Activated naive CD4-positive, alpha-beta T cell treated with anti-CD3 and anti-CD28 coated beads, Interleukin-2, amount 10 ng/mL, durations not matched to agents 7 days and 5 days (primary cell): ENCODE measurements around the gene OR5A2.
"Not testable (repeated sequence)": the region's sequence is repeated elsewhere in the genome, so short reads cannot be mapped to it uniquely, and the experiment has no call there.

Source experiments
- CTCF ChIA-PET: fragments of 350-600 bp; sonication (Branson Sonifier 250); formaldehyde crosslinking; loops from one replicate; lab custom pipeline; 2021; ENCODE audit warnings: antibody characterized with exemption; lab: Charles Lee
- DNase-seq: peaks from one replicate; pipeline ENCODE4 v3.0.0-alpha.2; 2020
- H3K27ac Mint-ChIP-seq: one replicate; pipeline ENCODE4 v1.8.0; 2021; ENCODE audit warnings: mild to moderate bottlenecking, moderate library complexity, mixed read lengths
- H3K27me3 Mint-ChIP-seq: one replicate; pipeline ENCODE4 v1.8.0; 2021; ENCODE audit warnings: mild to moderate bottlenecking, mixed read lengths
- H3K36me3 Mint-ChIP-seq: one replicate; pipeline ENCODE4 v1.8.0; 2021; ENCODE audit warnings: mixed read lengths
- H3K4me1 Mint-ChIP-seq: one replicate; pipeline ENCODE4 v1.8.0; 2021; ENCODE audit warnings: mixed read lengths
- H3K4me3 Mint-ChIP-seq: one replicate; pipeline ENCODE4 v1.8.0; 2021; ENCODE audit warnings: mild to moderate bottlenecking, moderate library complexity, mixed read lengths
- H3K9me3 Mint-ChIP-seq: one replicate; pipeline ENCODE4 v1.8.0; 2021; ENCODE audit warnings: mixed read lengths

Gene OR5A2

GRCh38 chr11:59418156-59418555, 8.1 kb downstream of the OR5A2 start:
- H3K27me3 Mint-ChIP-seq = peaks cover 14% of the 10 kb centered on the region
- no peak overlapping the region for H3K27ac Mint-ChIP-seq
- H3K4me3 Mint-ChIP-seq = no peak overlapping the region
- H3K9me3 Mint-ChIP-seq = no peaks in the 10 kb centered on the region
- peaks cover 22% of the 10 kb centered on the region for H3K4me1 Mint-ChIP-seq
- CTCF ChIA-PET = interaction anchor here (1.1 kb wide), 1 partner anchor 248 kb away, joined by 5 read pairs; no protein-coding TSS in a partner anchor
- H3K36me3 Mint-ChIP-seq = no peaks in the 10 kb centered on the region
- no peak for DNase-seq

GRCh38 chr11:59417023-59417422, 9.2 kb downstream of the OR5A2 start:
- Mint-ChIP-seq H3K27ac (no peak overlapping the region), H3K4me3 (no peak overlapping the region), H3K36me3 (no peaks in the 10 kb centered on the region), H3K4me1 (peaks cover 14% of the 10 kb centered on the region), H3K9me3 (no peaks in the 10 kb centered on the region), H3K27me3 (peaks cover 15% of the 10 kb centered on the region)
- DNase-seq = no peak
- CTCF ChIA-PET = no interaction called here

- H3K27ac Mint-ChIP-seq = no peak overlapping the region
- no peaks in the 10 kb centered on the region for H3K9me3 Mint-ChIP-seq
- peaks cover 15% of the 10 kb centered on the region for H3K27me3 Mint-ChIP-seq
- H3K36me3 Mint-ChIP-seq = no peaks in the 10 kb centered on the region
- H3K4me1 Mint-ChIP-seq = peaks cover 14% of the 10 kb centered on the region
- no peak overlapping the region for H3K4me3 Mint-ChIP-seq
- CTCF ChIA-PET = no interaction called here
- no peak for DNase-seq
Observed at GRCh38 chr11:59416613-59417012, 9.6 kb downstream of the OR5A2 start.

GRCh38 chr11:59415111-59415510, 11.1 kb downstream of the OR5A2 start:
- Mint-ChIP-seq H3K9me3 (peaks cover 3% of the 10 kb centered on the region), H3K27ac (no peak overlapping the region), H3K4me3 (no peak overlapping the region), H3K4me1 (peaks cover 14% of the 10 kb centered on the region), H3K27me3 (peaks cover 15% of the 10 kb centered on the region), H3K36me3 (peaks cover 1% of the 10 kb centered on the region)
- CTCF ChIA-PET = no interaction called here
- no peak for DNase-seq

- Mint-ChIP-seq H3K4me3 (no peak overlapping the region), H3K27me3 (peaks cover 15% of the 10 kb centered on the region), H3K36me3 (peaks cover 1% of the 10 kb centered on the region), H3K9me3 (peaks cover 3% of the 10 kb centered on the region), H3K27ac (no peak overlapping the region), H3K4me1 (peaks cover 14% of the 10 kb centered on the region)
- no peak for DNase-seq
- CTCF ChIA-PET = no interaction called here
Observed at GRCh38 chr11:59413646-59414045, 12.6 kb downstream of the OR5A2 start.

GRCh38 chr11:59403546-59403945, 22.7 kb downstream of the OR5A2 start:
- H3K9me3 Mint-ChIP-seq = peaks cover 15% of the 10 kb centered on the region
- no peak overlapping the region for H3K27ac Mint-ChIP-seq
- CTCF ChIA-PET = no interaction called here
- H3K4me1 Mint-ChIP-seq = no peaks in the 10 kb centered on the region
- H3K36me3 Mint-ChIP-seq = no peaks in the 10 kb centered on the region
- DNase-seq = no peak
- no peaks in the 10 kb centered on the region for H3K27me3 Mint-ChIP-seq
- H3K4me3 Mint-ChIP-seq = no peak overlapping the region

- Mint-ChIP-seq H3K9me3 (peaks cover 15% of the 10 kb centered on the region), H3K27me3 (no peaks in the 10 kb centered on the region), H3K36me3 (no peaks in the 10 kb centered on the region), H3K4me3 (no peak overlapping the region), H3K27ac (no peak overlapping the region), H3K4me1 (no peaks in the 10 kb centered on the region)
- CTCF ChIA-PET = no interaction called here
- DNase-seq = no peak
Observed at GRCh38 chr11:59401262-59401552, 25.0 kb downstream of the OR5A2 start.

- H3K4me3 Mint-ChIP-seq = no peak overlapping the region
Observed at GRCh38 chr11:59400461-59401261, 25.6 kb downstream of the OR5A2 start.

GRCh38 chr11:59394186-59394585, 32.0 kb downstream of the OR5A2 start:
- Mint-ChIP-seq H3K4me1 (no peaks in the 10 kb centered on the region), H3K27me3 (peaks cover 4% of the 10 kb centered on the region), H3K9me3 (no peaks in the 10 kb centered on the region), H3K4me3 (no peak overlapping the region), H3K36me3 (no peaks in the 10 kb centered on the region), H3K27ac (no peak overlapping the region)
- CTCF ChIA-PET = no interaction called here
- DNase-seq = no peak

More at GRCh38 chr11:59400461-59401261, 25.6 kb downstream of the OR5A2 start:
- CTCF ChIA-PET = no interaction called here
- DNase-seq = no peak
- H3K27me3 Mint-ChIP-seq = no peaks in the 10 kb centered on the region
- H3K4me1 Mint-ChIP-seq = no peaks in the 10 kb centered on the region
- no peak overlapping the region for H3K27ac Mint-ChIP-seq
- peaks cover 15% of the 10 kb centered on the region for H3K9me3 Mint-ChIP-seq
- H3K36me3 Mint-ChIP-seq = no peaks in the 10 kb centered on the region

- Mint-ChIP-seq H3K4me1 (no peaks in the 10 kb centered on the region), H3K27me3 (no peaks in the 10 kb centered on the region), H3K4me3 (no peak overlapping the region), H3K36me3 (no peaks in the 10 kb centered on the region), H3K27ac (no peak overlapping the region), H3K9me3 (peaks cover 4% of the 10 kb centered on the region)
- CTCF ChIA-PET = no interaction called here
- no peak for DNase-seq
Observed at GRCh38 chr11:59380263-59381059, 45.8 kb downstream of the OR5A2 start.

GRCh38 chr11:59372324-59372723, 53.9 kb downstream of the OR5A2 start:
- DNase-seq, H3K9me3 Mint-ChIP-seq, H3K4me3 Mint-ChIP-seq, H3K27ac Mint-ChIP-seq, H3K27me3 Mint-ChIP-seq, CTCF ChIA-PET, H3K36me3 Mint-ChIP-seq, H3K4me1 Mint-ChIP-seq: not testable (repeated sequence)

- Mint-ChIP-seq H3K4me3 (no peak overlapping the region), H3K9me3 (peaks cover 5% of the 10 kb centered on the region), H3K4me1 (no peaks in the 10 kb centered on the region), H3K36me3 (no peaks in the 10 kb centered on the region), H3K27me3 (no peaks in the 10 kb centered on the region), H3K27ac (no peak overlapping the region)
- CTCF ChIA-PET = no interaction called here
- no peak for DNase-seq
Observed at GRCh38 chr11:59368238-59369022, 57.8 kb downstream of the OR5A2 start.
